Liver (tissue), 3 donors: ENCODE results near the gene HIVEP2.

Experiments used
- ATF3 ChIP-seq: IDR thresholded peaks from 2 replicates; pipeline ENCODE4 v1.6.1; 2016; ENCODE audit warnings: antibody characterized with exemption
- CTCF ChIP-seq: fragments of 150-350 bp; IDR thresholded peaks from 2 replicates; pipeline ENCODE4 v1.5.1; 2017; ENCODE audit warnings: improper control_type of control experiment, low read depth, low read length; ENCODE audit not compliant: missing input control
- GABPA ChIP-seq, 2 donors: IDR thresholded peaks in 1 of 2; conservative IDR thresholded peaks in 1 of 2; 2 replicates each; pipeline ENCODE4 v1.6.1; 2016; ENCODE audit warnings: antibody characterized with exemption in 2 of 2, mild to moderate bottlenecking in 1 of 2, moderate library complexity in 1 of 2
- JUND ChIP-seq, 2 donors: IDR thresholded peaks; 2 replicates each; pipeline ENCODE4 v1.6.1; 2016; ENCODE audit warnings: antibody characterized with exemption in 2 of 2
- MAX ChIP-seq: IDR thresholded peaks from 2 replicates; pipeline ENCODE4 v1.6.1; 2016; ENCODE audit warnings: antibody characterized with exemption
- RAD21 ChIP-seq, 2 donors: IDR thresholded peaks; 2 replicates each; pipeline ENCODE4 v1.6.1; 2016; ENCODE audit warnings: antibody characterized with exemption in 2 of 2, mild to moderate bottlenecking in 2 of 2
- REST ChIP-seq: IDR thresholded peaks from 2 replicates; pipeline ENCODE4 v1.6.1; 2016; ENCODE audit warnings: antibody characterized with exemption, mild to moderate bottlenecking
- RXRA ChIP-seq, 2 donors: IDR thresholded peaks; 2 replicates each; pipeline ENCODE4 v1.6.1; 2017 to 2018; ENCODE audit warnings: antibody characterized with exemption in 2 of 2, mild to moderate bottlenecking in 1 of 2
- TAF1 ChIP-seq: conservative IDR thresholded peaks from 2 replicates; pipeline ENCODE4 v1.6.1; 2016; ENCODE audit warnings: antibody characterized with exemption, mild to moderate bottlenecking
- donor health status: healthy.
- donor health status: healthy.

GRCh38 chr6:142726616-142727015 lies 218.4 kb downstream of the HIVEP2 start:
- TF ChIP-seq REST (no peak), MAX (no peak), CTCF (no peak), JUND (IDR thresholded peaks at IDR 0.05) (no peak), RAD21 (IDR thresholded peaks at IDR 0.05) (no peak), TAF1 (no peak), GABPA (IDR thresholded peaks at IDR 0.05 in 1 of 2, conservative IDR thresholded peaks at IDR 0.05 in 1 of 2) (no peak), ATF3 (no peak), RXRA (IDR thresholded peaks at IDR 0.05) (no peak)
